HepG2 (cell line): ENCODE results near the gene PA2G4. TPM values are rescaled to one million over a fixed set of nuclear protein-coding genes. Genes with fewer than 3 reads are reported as not detected.

Experiments
- ARHGAP35 ChIP-seq: sonication (generic); formaldehyde crosslinking; IDR thresholded peaks from 2 replicates; pipeline ENCODE4 v1.9.0; 2022; ENCODE audit warnings: mild to moderate bottlenecking, inconsistent platforms, moderate library complexity, missing genetic modification reagents, borderline replicate concordance
- ARNTL ChIP-seq: sonication (generic); formaldehyde crosslinking; IDR thresholded peaks from 2 replicates; pipeline ENCODE4 v1.4.0; 2020; ENCODE audit warnings: mild to moderate bottlenecking, missing genetic modification reagents
- BCL6 ChIP-seq: IDR thresholded peaks from 2 replicates; pipeline ENCODE4 v1.6.1; 2016; ENCODE audit warnings: missing genetic modification reagents, missing compliant biosample characterization
- GATAD1 ChIP-seq: IDR thresholded peaks from 2 replicates; pipeline ENCODE4 v1.6.1; 2016; ENCODE audit warnings: missing genetic modification reagents, missing compliant biosample characterization
- MAF1 ChIP-seq: sonication (generic); formaldehyde crosslinking; IDR thresholded peaks from 2 replicates; pipeline ENCODE4 v1.5.0; 2020; ENCODE audit warnings: missing genetic modification reagents, borderline replicate concordance
- MYNN ChIP-seq: sonication (generic); formaldehyde crosslinking; IDR thresholded peaks from 2 replicates; pipeline ENCODE4 v1.4.0; 2020; ENCODE audit warnings: mild to moderate bottlenecking, low read depth, missing genetic modification reagents
- PHF8 ChIP-seq: sonication (generic); formaldehyde crosslinking; IDR thresholded peaks from 2 replicates; pipeline ENCODE4 v1.5.0; 2020; ENCODE audit warnings: missing genetic modification reagents
- SMAD1 ChIP-seq: sonication (generic); formaldehyde crosslinking; IDR thresholded peaks from 2 replicates; pipeline ENCODE4 v1.4.0; 2020; ENCODE audit warnings: missing genetic modification reagents, low read depth, mild to moderate bottlenecking, borderline replicate concordance
- SP5 ChIP-seq: IDR thresholded peaks from 2 replicates; pipeline ENCODE4 v1.6.1; 2016; ENCODE audit warnings: low read depth, borderline replicate concordance
- TAF1 ChIP-seq: sonication (generic); formaldehyde crosslinking; IDR thresholded peaks from 2 replicates; pipeline ENCODE4 v1.4.0; 2020; ENCODE audit warnings: missing genetic modification reagents
- ZNF572 ChIP-seq: sonication (generic); formaldehyde crosslinking; IDR thresholded peaks from 2 replicates; pipeline ENCODE4 v1.5.1; 2020; ENCODE audit warnings: mild to moderate bottlenecking, missing genetic modification reagents
- ZNF605 ChIP-seq: sonication (generic); formaldehyde crosslinking; IDR thresholded peaks from 2 replicates; pipeline ENCODE4 v1.8.0; 2022; ENCODE audit warnings: mild to moderate bottlenecking, missing genetic modification reagents
- polyA plus RNA-seq, 8 experiments: library from polyadenylated mRNA; depleted of rRNA in 3 of 8; stranded (reverse) in 7 of 8; unstranded in 1 of 8; fragments of >200 nt; fragmentation: Illumina TruSeq in 4 of 8; extraction: Trizol in 4 of 8; gene quantifications; 2 replicates each; pipeline versions ENCODE4 v1.2.1 to v1.2.3, GENCODE V29; 2011 to 2016; ENCODE audit warnings: low read depth in 4 of 8, missing spikeins in 1 of 8, mixed read lengths in 1 of 8; ENCODE audit not compliant: insufficient read depth in 1 of 8
- total RNA-seq, 5 experiments: library from RNA; depleted of rRNA; stranded (reverse); fragments of >200 nt; fragmentation: Illumina TruSeq; extraction: Trizol; gene quantifications; 2 replicates each; pipeline ENCODE4 v1.2.3, GENCODE V29; 2016; ENCODE audit warnings: low read depth in 1 of 5
- TF ChIP-seq, protein P1 (sequence below): sonication (generic); formaldehyde crosslinking; IDR thresholded peaks from 2 replicates; pipeline ENCODE4 v1.5.1; 2020; ENCODE audit warnings: mild to moderate bottlenecking, missing genetic modification reagents, moderate library complexity
- TF ChIP-seq, protein P2 (sequence below): sonication (generic); formaldehyde crosslinking; conservative IDR thresholded peaks from 2 replicates; pipeline ENCODE4 v1.4.0; 2020; ENCODE audit warnings: mild to moderate bottlenecking, missing genetic modification reagents, moderate library complexity
- TF ChIP-seq, protein P3 (sequence below): IDR thresholded peaks from 2 replicates; pipeline ENCODE4 v1.6.1; 2016; ENCODE audit warnings: missing genetic modification reagents, missing compliant biosample characterization
- TF ChIP-seq, protein P4 (sequence below): sonication (generic); formaldehyde crosslinking; IDR thresholded peaks from 2 replicates; pipeline ENCODE4 v1.8.1; 2023; ENCODE audit warnings: missing genetic modification reagents, inconsistent platforms, borderline replicate concordance
- TF ChIP-seq, protein P5 (sequence below): sonication (generic); formaldehyde crosslinking; IDR thresholded peaks from 2 replicates; pipeline ENCODE4 v1.5.1; 2020; ENCODE audit warnings: missing genetic modification reagents, mild to moderate bottlenecking, borderline replicate concordance

The PA2G4 gene
- total and polyA plus RNA-seq, 2 of the 13 experiments (the other 11 are each of a cell fraction or from before 2014, with no cell fraction given) = 147 to 240 TPM

DNA sequence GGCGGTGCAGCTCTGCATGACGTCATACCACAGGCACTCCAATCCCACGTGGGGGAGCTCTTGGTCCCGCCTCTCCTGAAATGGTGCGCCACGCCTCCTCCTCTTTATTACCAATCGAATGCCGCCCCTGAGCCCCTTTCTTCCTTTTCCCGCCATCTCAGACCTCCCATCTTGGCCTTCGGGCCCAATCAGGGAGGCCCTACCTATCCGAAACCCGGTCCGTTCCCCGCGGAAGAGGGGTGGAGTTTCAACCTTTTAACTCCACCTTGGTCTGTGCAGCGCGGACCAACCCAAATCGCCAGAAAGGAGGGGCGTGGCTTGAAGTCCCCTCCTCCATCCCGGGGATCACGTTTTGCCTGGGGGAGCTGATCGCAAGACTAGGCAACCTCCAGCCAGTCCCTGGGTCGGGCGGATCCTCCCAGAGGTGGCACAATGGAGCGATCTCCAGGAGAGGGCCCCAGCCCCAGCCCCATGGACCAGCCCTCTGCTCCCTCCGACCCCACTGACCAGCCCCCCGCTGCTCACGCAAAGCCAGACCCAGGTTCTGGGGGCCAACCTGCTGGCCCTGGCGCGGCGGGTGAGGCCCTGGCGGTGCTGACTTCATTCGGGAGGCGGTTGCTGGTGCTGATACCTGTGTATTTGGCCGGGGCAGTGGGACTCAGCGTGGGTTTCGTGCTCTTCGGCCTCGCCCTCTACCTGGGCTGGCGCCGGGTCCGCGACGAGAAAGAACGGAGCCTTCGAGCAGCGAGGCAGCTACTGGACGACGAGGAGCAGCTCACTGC lies 23.7 kb downstream of the PA2G4 start, which contains the start of gene ESYT1 (continued):
- TF ChIP-seq, protein P1, sequence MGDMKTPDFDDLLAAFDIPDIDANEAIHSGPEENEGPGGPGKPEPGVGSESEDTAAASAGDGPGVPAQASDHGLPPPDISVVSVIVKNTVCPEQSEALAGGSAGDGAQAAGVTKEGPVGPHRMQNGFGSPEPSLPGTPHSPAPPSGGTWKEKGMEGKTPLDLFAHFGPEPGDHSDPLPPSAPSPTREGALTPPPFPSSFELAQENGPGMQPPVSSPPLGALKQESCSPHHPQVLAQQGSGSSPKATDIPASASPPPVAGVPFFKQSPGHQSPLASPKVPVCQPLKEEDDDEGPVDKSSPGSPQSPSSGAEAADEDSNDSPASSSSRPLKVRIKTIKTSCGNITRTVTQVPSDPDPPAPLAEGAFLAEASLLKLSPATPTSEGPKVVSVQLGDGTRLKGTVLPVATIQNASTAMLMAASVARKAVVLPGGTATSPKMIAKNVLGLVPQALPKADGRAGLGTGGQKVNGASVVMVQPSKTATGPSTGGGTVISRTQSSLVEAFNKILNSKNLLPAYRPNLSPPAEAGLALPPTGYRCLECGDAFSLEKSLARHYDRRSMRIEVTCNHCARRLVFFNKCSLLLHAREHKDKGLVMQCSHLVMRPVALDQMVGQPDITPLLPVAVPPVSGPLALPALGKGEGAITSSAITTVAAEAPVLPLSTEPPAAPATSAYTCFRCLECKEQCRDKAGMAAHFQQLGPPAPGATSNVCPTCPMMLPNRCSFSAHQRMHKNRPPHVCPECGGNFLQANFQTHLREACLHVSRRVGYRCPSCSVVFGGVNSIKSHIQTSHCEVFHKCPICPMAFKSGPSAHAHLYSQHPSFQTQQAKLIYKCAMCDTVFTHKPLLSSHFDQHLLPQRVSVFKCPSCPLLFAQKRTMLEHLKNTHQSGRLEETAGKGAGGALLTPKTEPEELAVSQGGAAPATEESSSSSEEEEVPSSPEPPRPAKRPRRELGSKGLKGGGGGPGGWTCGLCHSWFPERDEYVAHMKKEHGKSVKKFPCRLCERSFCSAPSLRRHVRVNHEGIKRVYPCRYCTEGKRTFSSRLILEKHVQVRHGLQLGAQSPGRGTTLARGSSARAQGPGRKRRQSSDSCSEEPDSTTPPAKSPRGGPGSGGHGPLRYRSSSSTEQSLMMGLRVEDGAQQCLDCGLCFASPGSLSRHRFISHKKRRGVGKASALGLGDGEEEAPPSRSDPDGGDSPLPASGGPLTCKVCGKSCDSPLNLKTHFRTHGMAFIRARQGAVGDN (CRISPR knock-in tag) = peak; percentile 79
- TF ChIP-seq SP5 (CRISPR knock-in tag) (peak; percentile 53; the same call in 1 of the 2 replicates), ZNF605 (CRISPR knock-in tag) (peak; percentile 76; the same call in 1 of the 2 replicates), SMAD1 (CRISPR knock-in tag) (0 out of 2 replicates have a peak, but pooled peaks have one; percentile 4), ZNF572 (no peak), TAF1 (CRISPR knock-in tag) (peak; percentile 81), PHF8 (CRISPR knock-in tag) (peak; percentile 78), GATAD1 (CRISPR knock-in tag) (peak; percentile 39), ARHGAP35 (CRISPR knock-in tag) (peak; percentile 57; the same call in 1 of the 2 replicates), ARNTL (CRISPR knock-in tag) (peak; percentile 94), MAF1 (CRISPR knock-in tag) (no peak), MYNN (CRISPR knock-in tag) (0 out of 2 replicates have a peak, but pooled peaks have one; percentile 47), BCL6 (peak; percentile 21; the same call in 1 of the 2 replicates)
- TF ChIP-seq, protein P2, sequence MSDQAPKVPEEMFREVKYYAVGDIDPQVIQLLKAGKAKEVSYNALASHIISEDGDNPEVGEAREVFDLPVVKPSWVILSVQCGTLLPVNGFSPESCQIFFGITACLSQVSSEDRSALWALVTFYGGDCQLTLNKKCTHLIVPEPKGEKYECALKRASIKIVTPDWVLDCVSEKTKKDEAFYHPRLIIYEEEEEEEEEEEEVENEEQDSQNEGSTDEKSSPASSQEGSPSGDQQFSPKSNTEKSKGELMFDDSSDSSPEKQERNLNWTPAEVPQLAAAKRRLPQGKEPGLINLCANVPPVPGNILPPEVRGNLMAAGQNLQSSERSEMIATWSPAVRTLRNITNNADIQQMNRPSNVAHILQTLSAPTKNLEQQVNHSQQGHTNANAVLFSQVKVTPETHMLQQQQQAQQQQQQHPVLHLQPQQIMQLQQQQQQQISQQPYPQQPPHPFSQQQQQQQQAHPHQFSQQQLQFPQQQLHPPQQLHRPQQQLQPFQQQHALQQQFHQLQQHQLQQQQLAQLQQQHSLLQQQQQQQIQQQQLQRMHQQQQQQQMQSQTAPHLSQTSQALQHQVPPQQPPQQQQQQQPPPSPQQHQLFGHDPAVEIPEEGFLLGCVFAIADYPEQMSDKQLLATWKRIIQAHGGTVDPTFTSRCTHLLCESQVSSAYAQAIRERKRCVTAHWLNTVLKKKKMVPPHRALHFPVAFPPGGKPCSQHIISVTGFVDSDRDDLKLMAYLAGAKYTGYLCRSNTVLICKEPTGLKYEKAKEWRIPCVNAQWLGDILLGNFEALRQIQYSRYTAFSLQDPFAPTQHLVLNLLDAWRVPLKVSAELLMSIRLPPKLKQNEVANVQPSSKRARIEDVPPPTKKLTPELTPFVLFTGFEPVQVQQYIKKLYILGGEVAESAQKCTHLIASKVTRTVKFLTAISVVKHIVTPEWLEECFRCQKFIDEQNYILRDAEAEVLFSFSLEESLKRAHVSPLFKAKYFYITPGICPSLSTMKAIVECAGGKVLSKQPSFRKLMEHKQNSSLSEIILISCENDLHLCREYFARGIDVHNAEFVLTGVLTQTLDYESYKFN (CRISPR knock-in tag) = peak; percentile 36
- TF ChIP-seq, protein P3, sequence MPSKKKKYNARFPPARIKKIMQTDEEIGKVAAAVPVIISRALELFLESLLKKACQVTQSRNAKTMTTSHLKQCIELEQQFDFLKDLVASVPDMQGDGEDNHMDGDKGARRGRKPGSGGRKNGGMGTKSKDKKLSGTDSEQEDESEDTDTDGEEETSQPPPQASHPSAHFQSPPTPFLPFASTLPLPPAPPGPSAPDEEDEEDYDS (CRISPR knock-in tag) = peak; percentile 93
- TF ChIP-seq, protein P4, sequence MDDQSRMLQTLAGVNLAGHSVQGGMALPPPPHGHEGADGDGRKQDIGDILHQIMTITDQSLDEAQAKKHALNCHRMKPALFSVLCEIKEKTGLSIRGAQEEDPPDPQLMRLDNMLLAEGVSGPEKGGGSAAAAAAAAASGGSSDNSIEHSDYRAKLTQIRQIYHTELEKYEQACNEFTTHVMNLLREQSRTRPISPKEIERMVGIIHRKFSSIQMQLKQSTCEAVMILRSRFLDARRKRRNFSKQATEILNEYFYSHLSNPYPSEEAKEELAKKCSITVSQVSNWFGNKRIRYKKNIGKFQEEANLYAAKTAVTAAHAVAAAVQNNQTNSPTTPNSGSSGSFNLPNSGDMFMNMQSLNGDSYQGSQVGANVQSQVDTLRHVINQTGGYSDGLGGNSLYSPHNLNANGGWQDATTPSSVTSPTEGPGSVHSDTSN = no peak
- TF ChIP-seq, protein P5, sequence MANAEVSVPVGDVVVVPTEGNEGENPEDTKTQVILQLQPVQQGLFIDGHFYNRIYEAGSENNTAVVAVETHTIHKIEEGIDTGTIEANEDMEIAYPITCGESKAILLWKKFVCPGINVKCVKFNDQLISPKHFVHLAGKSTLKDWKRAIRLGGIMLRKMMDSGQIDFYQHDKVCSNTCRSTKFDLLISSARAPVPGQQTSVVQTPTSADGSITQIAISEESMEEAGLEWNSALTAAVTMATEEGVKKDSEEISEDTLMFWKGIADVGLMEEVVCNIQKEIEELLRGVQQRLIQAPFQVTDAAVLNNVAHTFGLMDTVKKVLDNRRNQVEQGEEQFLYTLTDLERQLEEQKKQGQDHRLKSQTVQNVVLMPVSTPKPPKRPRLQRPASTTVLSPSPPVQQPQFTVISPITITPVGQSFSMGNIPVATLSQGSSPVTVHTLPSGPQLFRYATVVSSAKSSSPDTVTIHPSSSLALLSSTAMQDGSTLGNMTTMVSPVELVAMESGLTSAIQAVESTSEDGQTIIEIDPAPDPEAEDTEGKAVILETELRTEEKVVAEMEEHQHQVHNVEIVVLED = no peak; the same call in 1 of the 2 replicates
